Activated CD8-positive, alpha-beta memory T cell treated with anti-CD3 and anti-CD28 coated beads for 24 hours (primary cell): ENCODE measurements around the gene MCAT.

ENCODE experiments used
- DNase-seq: peaks from one replicate; pipeline ENCODE4 v3.0.0-alpha.2; 2020

MCAT gene

DNA sequence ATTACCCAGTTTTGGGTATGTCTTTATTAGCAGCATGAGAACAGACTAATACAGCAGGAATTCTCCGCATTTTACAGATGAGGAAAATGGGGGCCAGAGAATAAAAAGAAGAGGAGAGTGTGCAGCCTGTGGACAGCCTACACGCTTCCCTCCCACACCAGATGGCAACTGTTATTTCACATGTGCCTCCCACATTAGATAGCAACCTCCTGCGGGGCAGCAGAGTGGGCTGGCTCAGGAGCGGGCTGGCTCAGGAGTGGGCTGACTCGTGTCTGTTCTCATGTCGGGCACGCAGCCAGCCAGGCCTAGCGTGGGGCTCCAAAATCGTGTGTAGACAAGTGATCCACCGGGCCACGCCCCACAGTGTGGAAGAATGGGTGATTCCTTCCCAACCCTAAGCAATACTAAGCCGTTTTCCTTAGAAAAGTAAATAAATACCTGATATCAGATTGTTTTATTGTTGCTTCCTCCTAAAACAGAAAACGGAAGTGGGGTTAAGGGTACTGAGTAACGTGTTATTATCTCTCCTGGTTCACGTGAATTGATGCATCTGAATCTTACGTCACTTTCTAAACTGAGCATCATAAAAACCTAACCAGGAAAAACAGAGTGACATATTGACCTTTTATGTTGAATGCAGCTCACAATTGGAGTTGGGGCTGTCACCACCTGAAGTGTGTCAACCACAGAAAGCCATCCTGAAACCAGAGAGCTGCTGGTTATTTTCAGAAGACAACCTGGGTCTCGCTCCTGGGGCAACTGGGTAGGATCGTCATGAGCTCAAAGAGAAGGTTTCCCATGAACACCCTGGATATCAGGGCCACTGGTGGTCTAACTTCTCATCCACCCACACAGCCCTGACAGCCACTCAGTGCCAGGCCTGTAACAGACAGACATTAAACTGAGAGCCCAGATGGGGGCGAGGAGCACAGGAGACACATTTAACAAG is 57.3 kb downstream of the MCAT start:
- peak; percentile 59 for DNase-seq
